ENCODE data around the gene SPRN. TPM values are rescaled to one million over a fixed set of nuclear protein-coding genes. Genes with fewer than 3 reads are reported as not detected.
A peak's percentile ranks its signal among the peaks of the same experiment; 100 is the strongest.

Gene SPRN
- total RNA-seq, 4 donors from 2014 or later = 0.13 to 0.19 TPM; not detected in 2

DNA sequence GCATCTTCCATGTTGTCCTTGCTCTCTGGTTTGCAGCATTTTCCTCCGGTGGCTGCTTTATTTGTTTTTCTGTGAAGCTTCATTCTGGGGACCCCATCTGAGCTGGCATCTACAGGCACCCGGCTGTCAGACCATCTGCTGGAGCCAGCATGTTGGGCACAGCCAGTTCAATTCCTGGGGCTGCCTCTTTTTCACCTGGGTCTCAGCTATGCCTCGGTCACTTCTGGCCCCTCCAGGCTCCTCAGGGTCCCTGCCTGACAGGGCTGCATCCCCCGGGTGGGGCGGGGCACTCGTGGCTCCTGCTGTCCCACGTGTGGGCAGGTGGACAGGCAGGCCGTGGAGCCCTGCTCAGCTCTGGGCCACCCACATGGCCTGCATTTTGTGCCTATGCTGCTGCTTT lies 37.4 kb upstream of the SPRN start:
- no peak for TF ChIP-seq POLR2A (IDR thresholded peaks at IDR 0.05)
- TF ChIP-seq, protein P1, sequence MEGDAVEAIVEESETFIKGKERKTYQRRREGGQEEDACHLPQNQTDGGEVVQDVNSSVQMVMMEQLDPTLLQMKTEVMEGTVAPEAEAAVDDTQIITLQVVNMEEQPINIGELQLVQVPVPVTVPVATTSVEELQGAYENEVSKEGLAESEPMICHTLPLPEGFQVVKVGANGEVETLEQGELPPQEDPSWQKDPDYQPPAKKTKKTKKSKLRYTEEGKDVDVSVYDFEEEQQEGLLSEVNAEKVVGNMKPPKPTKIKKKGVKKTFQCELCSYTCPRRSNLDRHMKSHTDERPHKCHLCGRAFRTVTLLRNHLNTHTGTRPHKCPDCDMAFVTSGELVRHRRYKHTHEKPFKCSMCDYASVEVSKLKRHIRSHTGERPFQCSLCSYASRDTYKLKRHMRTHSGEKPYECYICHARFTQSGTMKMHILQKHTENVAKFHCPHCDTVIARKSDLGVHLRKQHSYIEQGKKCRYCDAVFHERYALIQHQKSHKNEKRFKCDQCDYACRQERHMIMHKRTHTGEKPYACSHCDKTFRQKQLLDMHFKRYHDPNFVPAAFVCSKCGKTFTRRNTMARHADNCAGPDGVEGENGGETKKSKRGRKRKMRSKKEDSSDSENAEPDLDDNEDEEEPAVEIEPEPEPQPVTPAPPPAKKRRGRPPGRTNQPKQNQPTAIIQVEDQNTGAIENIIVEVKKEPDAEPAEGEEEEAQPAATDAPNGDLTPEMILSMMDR (IDR thresholded peaks at IDR 0.05) = no peak
- H3K4me3 ChIP-seq (ENCODE audit: low read depth, poor library complexity, severe bottlenecking) = no peak overlapping the region
- intact Hi-C loops (cut with DNase I; ENCODE audit: low total_unique reads) = no loop called here
- peak in 1 of 2 donors; percentile 70 for DNase-seq (ENCODE audit: low spot score in 2 of 2)
- 82 to 86% methylated on average over 8 of the region's 8 CpGs for WGBS, 2 donors

DNA sequence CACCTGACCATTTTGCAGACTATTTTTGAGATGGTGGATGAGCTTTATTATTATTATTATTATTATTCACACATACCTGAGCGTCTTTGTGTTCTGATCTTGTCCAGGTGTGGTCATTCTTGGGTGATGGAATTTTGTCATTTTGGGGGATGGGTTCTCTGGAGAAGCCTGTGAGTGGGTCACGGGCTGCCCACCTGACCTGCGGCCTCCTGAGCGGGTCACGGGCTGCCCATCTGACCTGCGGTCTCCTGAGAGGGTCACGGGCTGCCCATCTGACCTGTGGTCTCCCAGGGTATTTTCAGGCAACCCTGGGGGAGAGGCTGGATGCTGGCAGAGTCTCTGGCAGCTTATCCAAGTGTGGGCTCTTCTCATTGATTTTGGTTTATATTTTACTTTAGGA lies 36.6 kb upstream of the SPRN start:
- 90 to 92% methylated on average over 7 of the region's 7 CpGs for whole genome bisulfite sequencing, 2 donors
- no peak for TF ChIP-seq POLR2A (IDR thresholded peaks at IDR 0.05)
- TF ChIP-seq, protein P1 (IDR thresholded peaks at IDR 0.05) = no peak
- no peak overlapping the region for H3K4me3 ChIP-seq (ENCODE audit: low read depth, poor library complexity, severe bottlenecking)
- intact Hi-C loops (cut with DNase I; ENCODE audit: low total_unique reads) = no loop called here
- DNase-seq (ENCODE audit: low spot score in 2 of 2) = no peak

DNA sequence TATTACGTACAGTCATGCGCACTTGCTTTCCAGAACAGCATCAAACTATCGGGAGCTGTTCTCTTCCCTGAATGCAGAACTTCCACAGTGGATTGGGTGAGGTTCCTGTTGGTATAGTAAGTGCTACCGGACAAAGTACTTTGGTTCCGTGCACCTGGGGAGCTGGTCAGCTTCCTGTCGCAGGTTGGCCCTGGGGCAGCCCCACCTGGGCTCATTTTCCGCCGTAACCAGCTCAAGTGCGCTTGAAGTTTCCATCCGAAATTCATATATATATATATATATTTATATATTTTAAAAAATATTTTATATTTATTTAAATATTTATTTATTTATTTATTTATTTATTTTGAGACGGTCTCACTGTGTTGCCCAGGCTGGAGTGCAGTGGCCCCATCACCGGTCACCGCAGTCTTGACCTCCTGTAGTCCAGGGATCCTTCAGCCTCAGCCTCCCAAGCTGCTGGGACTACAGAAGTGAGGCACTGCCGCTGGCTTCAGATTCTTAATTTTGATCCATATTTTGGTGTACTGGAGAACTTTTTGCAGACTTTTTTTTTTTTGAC lies 35.9 kb upstream of the SPRN start:
- intact Hi-C loops (cut with DNase I; ENCODE audit: low total_unique reads) = no loop called here
- H3K4me3 ChIP-seq (ENCODE audit: low read depth, poor library complexity, severe bottlenecking) = no peak overlapping the region
- WGBS, 2 donors = 92 to 93% methylated on average over 14 of the region's 14 CpGs
- TF ChIP-seq, protein P1 (IDR thresholded peaks at IDR 0.05) = no peak
- TF ChIP-seq POLR2A (IDR thresholded peaks at IDR 0.05) = no peak
- DNase-seq (ENCODE audit: low spot score in 2 of 2) = peak in 1 of 2 donors; percentile 61

DNA sequence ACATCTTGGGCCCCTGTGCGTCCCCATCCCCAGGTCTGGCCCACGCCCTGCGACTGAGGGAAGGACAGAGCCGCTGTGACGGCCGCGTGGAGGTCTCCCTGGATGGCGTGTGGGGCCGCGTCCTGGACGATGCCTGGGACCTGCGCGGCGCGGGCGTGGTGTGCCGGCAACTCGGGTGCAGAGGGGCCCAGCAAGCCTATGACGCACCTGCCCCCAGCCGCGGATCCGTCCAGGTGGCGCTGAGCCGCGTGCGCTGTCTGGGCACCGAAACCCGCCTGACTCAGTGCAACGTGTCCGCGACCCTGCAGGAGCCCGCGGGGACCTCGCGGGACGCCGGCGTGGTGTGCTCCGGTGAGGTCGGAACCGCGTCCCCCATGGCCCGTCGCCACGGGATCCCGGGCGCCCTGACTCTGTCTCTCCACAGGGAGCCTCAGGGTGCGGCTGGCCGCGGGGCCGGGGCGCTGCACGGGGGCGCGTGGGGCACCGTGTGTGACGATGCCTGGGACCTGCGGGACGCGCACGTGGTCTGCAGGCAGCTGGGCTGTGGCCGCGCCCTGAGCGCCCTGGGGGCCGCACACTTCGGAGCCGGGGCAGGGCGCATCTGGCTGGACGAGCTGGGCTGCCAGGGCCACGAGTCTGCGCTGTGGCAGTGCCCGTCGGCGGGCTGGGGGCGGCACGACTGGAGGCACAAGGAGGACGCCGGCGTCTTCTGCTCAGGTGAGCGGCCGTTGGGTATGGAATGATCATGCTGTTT lies 35.2 kb upstream of the SPRN start:
- 64 to 84% methylated on average over 37 to 57 of the region's 81 CpGs for WGBS, 2 donors
- DNase-seq (ENCODE audit: low spot score in 2 of 2) = peak in 1 of 2 donors; percentile 71
- TF ChIP-seq, protein P1 (IDR thresholded peaks at IDR 0.05) = no peak
- no peak for TF ChIP-seq POLR2A (IDR thresholded peaks at IDR 0.05)
- H3K4me3 ChIP-seq (ENCODE audit: low read depth, poor library complexity, severe bottlenecking) = no peak overlapping the region
- intact Hi-C loops (cut with DNase I; ENCODE audit: low total_unique reads) = no loop called here

DNA sequence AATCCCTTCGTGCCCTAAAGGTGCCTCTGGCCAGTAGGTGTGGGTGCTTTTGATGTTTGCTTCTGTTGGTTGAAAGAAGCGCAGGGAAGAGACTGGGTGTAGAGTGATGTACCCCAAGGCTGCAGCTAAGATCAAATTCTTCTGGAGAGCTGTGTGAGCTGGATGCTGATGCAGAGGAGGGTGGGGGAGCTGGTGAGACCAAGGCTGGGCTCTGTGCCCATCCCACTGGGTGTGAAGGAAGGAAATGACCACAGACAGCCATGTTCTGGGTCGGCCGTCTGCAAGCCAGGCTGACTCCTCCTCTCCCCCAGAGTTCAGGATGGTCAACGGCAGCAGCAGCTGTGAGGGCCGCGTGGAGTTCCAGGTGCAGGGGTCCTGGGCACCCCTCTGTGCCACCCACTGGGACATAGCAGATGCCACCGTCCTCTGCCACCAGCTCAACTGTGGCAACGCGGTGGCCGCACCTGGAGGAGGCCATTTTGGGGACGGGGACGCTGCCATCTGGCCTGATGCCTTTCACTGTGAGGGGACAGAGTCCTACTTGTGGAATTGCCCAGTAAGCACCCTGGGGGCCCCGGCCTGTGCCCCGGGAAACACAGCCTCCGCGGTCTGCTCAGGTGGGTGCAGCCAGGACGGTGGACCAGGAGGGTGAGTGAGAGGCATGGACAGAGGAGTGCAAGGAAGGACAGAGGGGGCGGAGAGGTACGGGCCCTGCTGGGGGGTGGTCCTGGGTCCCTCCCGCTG lies 34.5 kb upstream of the SPRN start:
- no peak overlapping the region for H3K4me3 ChIP-seq (ENCODE audit: low read depth, poor library complexity, severe bottlenecking)
- intact Hi-C loops (cut with DNase I; ENCODE audit: low total_unique reads) = no loop called here
- 83 to 91% methylated on average over 17 of the region's 21 CpGs for WGBS, 2 donors
- TF ChIP-seq, protein P1 (IDR thresholded peaks at IDR 0.05) = no peak
- TF ChIP-seq POLR2A (IDR thresholded peaks at IDR 0.05) = no peak
- peak in 1 of 2 donors; percentile 69 for DNase-seq (ENCODE audit: low spot score in 2 of 2)

Data from lower leg skin (tissue), 4 donors.